ENCODE measurements around the gene LOC128125822.

The LOC128125822 gene

GRCh38 chr6:63558278-63558677, 14.0 kb upstream of the LOC128125822 start:
- no peak for DNase-seq

- no peak for DNase-seq
Observed at GRCh38 chr6:63560801-63561287, 11.4 kb upstream of the LOC128125822 start.

DNA sequence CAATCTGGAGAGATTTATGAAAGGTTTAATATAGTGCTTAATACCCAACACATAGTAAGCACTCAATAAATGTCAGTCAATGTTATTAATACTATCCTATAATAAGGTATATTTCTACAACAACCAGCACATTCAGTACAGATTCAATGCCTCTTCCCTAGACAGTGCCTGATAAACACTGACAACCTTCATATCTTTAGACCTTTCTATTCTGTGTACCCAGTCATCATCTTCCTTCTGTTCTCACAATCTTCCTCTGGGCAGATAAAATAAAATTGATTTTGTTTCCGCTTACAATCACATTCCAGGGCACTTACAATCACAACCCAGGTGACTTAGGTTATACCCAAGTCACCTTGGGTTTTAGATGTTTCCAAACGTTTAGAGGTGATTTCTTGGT, 11.0 kb upstream of the LOC128125822 start:
- no peak for DNase-seq

DNA sequence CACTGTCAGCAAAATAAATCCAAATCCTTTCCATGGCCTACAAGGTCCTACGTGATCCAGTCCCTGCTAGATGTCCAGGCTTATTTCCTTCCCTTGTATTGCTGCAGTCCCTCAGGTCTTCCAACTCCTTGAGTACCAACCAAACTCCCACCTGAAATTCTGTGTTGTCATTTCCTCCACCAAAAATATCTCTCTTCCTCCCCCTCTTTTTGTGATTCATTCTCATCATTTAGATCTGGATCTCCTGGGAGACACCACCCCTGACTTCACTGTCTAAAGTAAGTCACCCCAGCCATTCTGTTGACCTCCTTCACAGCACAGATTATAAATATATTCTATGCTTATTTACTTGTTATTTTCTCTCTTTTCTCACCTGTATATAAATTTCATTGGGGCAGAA, 9.0 kb upstream of the LOC128125822 start:
- no peak for DNase-seq

GRCh38 chr6:63565058-63565726, 7.1 kb upstream of the LOC128125822 start:
- DNase-seq = no peak

DNA sequence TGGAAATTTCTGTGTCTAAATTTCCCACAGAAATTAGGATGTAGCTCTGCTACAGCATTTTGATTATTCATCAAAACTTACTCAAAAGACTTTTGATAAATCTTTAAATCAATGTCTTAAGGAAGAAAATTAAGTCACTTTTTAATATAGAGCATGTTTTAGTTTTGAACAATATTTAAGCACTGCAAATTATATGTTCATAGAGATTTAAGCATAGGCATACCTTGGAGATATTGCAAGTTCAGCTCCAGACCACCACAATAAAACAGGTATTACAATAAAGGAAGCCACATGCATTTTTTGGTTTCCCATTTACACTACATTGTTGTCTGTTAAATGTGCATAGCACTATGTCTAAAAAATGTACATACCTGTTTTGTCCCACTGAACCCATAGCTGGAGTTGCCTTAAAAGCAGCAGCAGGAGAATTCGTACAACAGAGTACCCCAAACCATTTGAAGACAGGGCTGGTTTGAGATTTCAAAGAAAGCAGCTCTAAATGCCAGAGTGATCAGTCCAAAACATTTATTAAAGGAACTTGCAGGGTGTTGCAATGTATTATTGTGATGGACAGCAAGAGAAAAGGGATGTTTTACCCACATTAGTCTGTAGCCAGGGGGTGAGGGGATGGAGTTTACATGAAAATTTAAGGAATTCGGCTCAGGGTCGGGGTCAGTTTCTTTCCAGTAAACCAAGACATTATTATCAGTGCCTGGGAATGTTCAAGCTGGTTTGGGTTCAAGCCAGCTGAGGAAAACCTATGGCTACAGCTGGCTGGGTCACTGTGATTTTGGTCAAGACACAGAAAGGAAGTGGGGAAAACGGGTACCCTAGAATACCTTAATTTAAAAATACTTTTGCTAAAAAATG, 6.3 kb upstream of the LOC128125822 start:
- no peak for DNase-seq

DNA sequence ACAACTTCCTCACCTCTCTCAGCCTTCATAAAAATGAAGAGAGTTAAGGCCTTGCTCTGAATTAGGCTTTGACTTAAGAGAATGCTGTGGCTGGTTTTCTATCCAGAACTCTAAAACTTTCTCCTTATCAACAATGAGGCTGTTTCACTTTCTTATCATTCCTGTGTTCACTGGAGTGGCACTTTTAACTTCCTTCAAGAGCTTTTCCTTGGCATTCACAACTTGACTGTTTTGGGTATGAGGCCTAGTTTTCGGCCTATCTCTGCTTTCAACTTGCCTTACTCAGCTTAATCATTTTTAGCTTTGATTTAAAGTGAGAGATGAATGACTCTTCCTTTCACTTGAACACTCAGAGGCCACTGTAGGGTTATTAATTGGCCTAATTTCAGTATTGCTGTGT, 4.3 kb upstream of the LOC128125822 start:
- DNase-seq = no peak

DNA sequence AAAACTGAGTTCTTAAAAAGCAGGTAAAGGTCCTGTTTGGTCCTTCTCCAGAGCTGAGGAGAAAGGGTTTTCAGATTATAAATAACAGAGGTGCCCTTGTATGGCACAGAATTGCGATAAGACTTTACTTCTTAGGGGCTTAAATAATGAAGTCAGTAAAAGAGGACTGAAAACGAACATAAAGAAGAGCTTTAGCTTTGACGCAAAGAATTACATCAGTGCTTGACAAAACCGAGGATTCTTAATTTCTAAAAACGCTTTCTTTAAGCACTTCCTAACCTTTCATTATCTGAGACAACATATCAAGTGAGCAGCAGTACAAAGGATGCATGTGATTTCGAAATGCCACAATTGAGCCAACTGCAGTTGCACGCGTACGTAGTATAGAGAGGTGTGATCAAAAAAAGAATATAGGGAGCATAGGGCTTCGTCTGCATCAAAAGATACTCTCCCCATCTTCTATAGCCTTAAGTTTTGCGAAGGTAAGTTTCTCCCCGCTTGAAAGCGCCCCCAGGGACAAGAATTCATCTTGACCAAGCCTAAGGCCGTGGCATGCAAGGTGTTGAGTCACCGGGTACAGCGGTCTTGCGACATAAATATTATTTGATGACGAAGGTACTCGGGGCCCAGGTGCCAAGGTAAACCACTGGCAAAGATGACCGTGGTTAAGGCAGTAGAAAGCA, 778 bp upstream of the LOC128125822 start:
- DNase-seq = no peak

DNA sequence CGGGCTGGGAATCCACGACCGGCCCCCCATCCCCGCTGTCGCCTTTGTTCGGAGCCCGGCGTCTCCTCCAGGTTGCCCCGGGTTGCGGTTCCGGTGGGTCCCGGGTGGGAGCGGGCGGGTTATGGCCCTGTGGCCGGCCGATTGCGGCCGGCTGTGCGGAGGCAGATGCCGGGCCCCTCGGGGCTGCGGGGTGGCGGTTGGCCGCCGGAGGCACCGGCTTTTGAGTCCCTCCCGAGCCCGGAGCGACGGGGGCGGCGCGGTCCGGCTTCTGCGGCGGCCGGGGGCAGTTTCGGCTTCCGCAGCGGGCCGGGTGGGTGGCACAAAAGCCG, 431 bp downstream of the LOC128125822 start:
- no peak for DNase-seq

GRCh38 chr6:63573076-63573898, 1.0 kb downstream of the LOC128125822 start:
- no peak for DNase-seq

GRCh38 chr6:63573899-63574553, 1.7 kb downstream of the LOC128125822 start:
- DNase-seq = no peak

GRCh38 chr6:63574554-63574900, 2.2 kb downstream of the LOC128125822 start:
- DNase-seq = no peak

DNA sequence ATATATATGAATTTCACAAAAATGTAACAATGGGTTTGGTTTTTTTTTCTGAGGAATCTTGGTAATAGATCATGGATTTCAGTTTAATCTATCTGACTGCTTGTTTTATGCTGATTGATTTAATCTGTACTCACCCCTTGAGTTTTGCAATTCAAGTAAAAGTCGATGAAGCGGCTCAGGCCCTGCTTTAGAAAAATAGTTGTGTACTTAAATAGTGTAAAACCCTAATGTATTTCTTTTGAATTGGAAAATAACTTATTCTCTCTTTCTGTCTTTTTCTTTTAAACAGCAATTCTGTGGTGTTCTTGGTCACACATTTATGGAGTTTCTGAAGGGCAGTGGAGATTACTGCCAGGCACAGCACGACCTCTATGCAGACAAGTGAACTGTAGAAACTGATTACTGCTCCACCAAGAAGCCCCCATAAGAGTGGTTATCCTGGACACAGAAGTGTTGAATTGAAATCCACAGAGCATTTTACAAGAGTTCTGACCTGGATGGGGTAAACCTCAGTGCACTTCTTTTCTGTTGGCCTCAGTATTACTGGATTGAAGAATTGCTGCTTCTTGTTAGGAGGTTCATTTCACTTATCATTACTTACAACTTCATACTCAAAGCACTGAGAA, 4.0 kb downstream of the LOC128125822 start:
- DNase-seq = no peak

- no peak for DNase-seq
Observed at GRCh38 chr6:63576985-63577712, 4.9 kb downstream of the LOC128125822 start.

DNA sequence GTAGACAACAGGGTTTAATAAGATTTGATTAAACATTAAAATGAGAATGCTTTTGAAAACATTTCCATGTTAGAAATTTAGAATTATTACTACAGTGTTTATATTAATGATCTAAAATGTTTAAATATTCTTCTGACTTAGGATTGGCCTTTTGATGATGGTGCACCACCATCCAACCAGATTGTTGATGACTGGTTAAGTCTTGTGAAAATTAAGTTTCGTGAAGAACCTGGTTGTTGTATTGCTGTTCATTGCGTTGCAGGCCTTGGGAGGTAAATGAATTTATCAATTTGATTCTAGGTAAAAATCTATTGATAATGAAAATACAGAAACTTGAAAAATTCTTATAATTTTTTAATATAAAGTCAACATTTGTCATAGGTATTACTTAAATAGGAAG, 6.5 kb downstream of the LOC128125822 start:
- DNase-seq = no peak

- no peak for DNase-seq
Observed at GRCh38 chr6:63579937-63580703, 7.8 kb downstream of the LOC128125822 start.

DNA sequence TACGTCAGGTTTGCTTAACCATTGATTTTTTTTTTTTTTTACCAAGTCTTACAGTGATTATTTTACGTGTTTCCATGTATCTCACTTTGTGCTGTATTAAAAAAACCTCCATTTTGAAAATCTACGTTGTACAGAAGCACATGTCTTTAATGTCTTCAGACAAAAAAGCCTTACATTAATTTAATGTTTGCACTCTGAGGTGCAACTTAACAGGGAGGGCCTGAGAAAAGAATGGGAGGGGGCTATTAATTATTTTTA, 8.4 kb downstream of the LOC128125822 start:
- no peak for DNase-seq

- no peak for DNase-seq
Observed at GRCh38 chr6:63581355-63582013, 9.2 kb downstream of the LOC128125822 start.

GRCh38 chr6:63582579-63583231, 10.4 kb downstream of the LOC128125822 start:
- no peak for DNase-seq

DNA sequence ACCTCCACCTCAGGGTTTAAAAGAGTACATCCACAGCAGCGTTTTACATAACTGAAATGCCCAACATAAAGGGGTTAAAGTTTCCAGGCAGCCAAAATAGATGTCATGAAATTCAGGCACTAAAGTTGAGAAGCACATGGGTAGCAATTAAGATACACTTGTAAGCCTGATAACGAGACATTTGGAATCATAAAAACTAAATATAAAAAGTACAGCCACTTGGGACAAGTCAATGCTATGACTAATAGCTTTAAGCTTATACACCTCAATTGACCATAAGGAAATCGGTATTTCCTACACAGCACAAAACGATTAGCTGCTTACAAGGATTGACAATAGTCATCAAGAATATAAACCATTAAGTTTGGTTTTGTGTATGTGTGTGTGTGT, 11.8 kb downstream of the LOC128125822 start:
- DNase-seq = no peak
